OCI-M2 (cell line): Measurements from ENCODE around the gene BLNK.

Experiments
- DNase-seq: peaks from one replicate; lab custom pipeline; 2025; ENCODE audit not compliant: unreplicated experiment; lab: John Stamatoyannopoulos, UW

The BLNK gene

DNA sequence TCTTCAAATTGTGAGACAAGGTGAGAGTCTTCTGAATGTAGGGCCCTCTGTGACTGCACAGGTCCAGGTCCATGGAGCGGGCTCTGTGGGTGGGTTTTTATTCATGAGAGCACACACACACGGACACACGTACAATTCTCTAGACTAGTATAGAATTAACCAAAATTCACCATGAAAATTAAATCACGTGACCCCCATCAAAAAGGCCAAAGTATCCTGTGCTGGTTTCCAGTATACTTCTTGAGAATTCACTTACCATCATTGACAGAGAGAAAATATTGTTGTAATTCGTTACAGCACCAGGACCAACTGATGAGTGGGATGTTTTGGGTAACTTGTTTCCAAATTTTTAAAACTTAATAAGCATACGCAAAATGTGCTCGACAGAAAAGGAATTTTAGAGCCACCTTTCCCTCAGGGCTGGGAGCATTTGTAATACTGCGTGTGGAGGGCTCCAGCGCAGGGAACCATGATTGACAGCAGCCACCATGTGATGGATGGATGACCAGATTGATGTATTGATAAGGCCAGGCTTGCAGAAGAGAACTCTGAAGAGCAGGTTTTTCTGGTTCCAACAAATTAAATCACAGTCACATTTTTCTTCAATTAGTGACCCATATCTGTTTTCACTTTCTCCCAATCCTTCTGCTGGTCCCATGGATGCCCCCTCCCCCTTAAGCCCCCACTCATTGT lies 18.0 kb upstream of the BLNK start:
- no peak for DNase-seq

DNA sequence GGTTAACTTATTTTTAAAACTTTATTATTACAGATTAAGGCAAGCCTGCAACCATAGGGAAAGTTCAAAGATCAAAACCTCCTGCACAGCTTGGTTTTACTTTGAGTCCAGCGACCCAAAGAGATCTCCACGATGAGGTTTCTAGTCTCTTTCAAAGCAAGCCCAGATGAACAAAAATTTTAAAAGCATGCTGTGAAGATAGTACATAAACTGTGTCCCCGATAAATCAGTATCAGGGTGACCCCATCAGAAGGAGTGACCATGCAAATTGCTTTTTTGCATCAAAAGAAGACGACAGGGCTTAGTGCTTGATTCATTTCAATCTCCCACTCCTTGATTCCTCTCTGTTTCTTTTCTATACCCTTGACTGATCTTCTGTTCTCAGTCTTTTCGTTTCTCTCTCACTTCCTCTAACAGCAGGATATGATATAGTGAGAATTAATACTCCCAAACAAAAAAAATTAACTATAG lies 16.8 kb upstream of the BLNK start:
- no peak for DNase-seq

DNA sequence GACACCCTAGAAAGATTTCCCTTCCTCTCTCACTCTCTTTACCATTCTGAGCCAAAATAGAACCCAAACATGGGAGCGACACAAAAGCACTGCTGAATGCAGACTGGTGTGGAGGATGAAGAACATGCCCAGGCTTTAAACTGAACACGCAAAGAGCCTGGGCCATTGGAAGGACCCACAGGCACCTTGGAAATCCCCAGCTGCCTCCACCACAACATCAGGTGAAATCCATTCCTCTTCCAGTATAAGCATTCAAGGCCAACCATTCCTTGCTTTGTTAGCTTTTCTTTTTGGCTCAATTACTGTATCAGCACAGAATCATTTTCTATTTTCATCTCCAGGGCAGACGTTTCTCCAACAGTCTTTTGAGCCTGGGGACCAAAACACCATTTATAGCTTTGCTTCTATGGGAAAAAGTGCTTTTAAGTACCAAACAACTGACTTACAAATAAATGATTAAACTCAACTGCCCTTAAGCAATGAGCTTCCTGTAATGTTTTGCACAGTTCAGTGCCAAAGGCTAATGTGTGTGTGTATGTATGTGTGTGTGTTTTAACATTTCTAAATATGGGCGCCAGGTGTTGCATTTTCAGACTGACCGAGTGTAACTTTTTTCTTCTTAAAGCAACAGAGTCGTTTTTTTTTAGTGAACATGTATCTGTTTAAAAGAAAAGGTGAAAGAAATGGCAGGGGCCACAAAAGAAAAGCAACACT lies 16.2 kb upstream of the BLNK start:
- no peak for DNase-seq

DNA sequence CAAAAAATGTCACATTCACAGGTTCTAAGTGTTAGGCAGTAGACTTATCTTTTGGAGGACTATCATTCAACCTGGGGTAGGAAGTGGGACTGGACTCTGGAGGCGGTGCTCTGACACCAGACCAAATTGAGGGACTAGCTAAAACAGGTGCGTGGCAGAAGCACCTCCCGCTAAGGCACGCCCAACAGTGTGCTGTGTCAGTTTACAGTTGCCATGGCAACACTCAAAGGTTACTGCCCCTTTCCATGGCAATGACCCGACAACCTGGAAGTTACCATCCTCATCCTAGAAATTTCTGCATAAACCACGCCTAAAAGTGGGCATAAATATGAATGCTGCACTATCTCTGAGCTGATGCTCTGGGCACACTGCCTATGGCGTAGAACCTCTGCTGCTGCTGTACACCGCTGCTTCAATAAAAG lies 14.0 kb upstream of the BLNK start:
- DNase-seq: no peak

DNA sequence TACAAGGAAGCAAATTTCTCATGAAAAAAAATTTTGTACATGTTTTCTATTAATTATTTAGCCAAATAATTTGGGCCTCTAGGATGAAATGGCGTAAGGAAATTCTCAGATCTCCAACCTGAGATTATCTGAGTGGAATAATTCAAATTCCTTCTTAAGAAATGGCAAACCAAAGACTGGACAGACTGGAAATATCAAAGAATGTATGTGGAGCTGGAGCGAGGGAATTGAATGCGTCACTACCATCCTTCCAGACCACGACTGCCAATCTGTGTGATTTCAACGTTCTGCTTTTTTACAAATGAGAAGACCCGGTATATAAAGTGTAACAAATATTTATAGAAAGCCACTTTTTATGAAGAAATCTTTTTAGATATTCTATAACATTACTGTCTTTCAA lies 12.4 kb upstream of the BLNK start:
- no peak for DNase-seq

DNA sequence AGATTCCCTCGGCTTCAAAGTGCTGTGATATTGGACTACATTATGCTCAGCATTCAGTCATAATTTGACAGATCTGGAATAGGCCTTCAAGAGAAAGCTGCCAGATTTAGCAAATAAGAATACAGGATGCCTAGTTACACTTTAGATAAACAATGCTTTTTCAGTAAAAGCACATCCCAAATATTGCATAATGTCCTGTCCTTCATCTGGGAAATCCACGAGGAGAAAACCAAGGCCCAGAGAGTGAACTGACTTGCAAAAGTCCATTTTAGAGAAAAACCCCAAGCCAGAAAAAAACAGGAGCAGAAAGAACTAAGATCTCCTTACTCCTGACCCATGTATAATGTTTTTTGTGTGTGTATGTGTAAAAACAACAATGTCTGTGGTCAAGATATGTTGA lies 12.0 kb upstream of the BLNK start:
- DNase-seq: no peak

DNA sequence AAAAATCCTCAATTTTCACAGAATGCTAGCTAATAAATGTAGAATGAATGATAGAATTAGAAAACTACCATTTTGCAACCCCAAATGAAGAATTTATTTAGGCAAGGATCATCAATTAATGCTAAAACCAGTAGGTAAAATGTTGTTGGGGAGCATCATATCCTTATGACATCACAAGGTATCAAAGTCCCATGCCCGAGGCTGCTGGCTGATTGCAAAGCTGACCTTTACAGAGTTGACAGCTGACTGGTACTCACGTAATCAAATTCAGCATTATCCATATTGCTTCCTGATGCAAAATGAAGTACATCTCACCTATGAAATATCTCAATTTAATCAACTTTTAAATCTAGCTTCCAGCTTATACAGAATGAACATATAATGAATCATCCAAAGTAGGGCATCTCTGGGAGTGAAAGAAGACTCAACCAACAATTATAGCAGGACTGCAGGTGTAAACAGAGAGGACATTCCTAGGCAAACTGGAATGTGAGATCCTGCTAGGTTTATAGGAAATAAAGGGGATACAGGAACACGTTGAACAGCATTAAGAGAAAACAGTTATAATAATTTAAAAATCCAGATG lies 10.2 kb upstream of the BLNK start:
- no peak for DNase-seq

DNA sequence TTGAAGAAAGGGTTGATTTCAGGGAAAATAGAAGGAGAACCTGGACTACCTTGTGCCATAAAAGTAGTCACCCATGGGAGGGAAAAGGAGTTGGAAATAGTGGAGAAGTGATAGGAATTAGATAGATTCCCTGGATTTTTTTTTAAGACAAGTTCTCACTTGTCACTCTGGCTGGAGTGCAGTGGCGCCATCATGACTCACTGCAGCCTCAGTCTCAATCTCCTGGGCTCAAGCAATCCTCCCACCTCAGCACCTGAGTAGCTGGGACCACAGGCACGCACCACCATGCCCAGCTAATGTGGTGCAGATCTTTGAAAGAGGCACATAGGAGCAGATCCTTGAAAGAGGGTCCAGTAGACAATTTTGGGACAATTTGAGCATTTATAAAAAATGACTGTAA lies 9.5 kb upstream of the BLNK start:
- DNase-seq: no peak

DNA sequence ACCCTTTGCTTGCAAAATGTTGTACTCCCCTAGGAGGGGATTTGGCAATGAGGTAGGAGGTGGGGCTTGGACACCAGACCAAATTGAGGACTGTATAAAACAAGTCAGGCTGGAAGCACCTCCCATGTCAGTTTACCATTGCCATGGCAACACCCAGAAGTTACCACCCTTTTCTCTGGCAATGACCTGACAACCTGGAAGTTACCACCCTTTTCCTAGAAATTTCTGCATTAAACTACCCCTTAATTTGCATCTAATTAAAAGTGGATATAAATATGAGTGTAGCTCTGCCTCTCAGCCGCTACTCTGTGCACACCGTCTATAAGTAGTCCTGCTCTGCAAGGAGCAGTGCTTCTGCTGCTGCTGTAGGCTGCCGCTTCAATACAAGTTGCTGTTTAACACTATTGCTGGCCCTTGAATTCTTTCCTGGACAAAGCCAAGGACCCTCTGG lies 7.8 kb upstream of the BLNK start:
- DNase-seq: no peak

DNA sequence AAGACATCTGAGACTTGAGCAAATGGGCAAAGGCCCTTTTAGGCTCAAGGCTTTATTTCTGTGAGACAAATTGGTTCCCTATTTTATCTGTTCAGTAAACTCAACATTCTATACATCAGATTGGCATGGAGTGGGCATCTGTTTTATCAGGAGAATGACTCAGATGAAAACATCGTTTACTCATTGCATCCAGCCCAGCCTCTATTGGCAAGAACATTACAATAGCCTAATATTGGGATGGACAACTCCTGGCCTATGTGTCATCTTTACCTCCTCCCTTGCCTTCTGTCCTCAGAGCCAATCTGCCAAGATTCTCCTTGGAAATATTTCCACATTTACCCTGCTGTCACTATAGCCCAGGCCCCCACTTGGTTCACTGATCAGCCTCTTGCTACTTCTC lies 5.5 kb upstream of the BLNK start:
- no peak for DNase-seq

DNA sequence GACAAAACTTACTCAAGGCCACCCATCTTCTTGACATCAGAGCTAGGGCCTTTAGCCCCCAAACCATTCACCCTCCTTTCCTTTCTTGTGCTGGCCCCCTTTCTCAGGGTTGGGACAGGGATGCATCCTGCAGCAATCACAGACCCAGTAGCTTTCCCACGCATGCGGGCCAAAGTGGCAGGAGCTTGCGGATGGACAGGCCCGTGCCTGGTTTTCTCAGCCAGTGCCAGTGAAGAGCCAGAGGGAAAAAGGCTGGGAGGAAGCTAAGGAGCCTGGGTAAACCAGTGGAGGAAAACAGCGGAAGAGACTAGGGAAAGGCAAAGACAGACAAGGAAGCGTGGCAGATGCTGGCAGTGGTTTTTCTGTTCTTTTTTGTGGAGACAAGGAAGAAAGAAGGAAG lies 5.1 kb upstream of the BLNK start:
- DNase-seq: no peak

DNA sequence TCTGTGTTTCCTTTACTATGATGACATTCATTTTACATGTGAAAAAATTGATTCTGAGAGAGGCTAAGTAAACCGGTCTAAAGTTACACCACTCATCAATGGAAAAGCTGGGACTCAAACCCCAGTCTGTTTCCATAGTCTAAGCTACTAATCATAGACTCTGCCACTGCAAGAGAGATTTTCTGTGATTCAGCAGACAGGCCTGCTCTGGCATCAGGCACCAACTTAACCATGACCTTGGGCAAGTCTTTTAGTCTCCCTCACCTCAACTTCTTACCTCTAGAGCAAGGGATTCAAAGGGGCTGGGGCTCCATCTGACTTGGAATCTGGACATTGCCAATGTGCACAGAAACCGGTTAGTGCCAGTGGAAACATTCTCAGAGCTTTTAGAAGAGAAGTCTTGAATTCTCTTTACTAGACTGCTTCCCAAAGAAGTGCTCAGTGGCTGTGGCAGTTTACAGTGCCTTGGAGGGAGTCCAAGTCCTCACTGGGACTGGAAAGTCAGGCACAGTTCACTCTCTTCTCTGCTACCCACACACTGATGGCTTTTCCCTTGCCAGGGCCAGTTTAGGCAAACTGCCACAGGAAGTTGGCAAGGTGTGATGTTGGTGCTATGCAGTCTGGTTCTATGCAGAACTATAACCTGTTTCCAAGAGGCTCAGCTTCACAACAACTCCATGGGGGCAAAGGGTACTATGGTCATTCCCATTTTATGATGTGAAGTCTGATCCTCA lies 4.5 kb upstream of the BLNK start:
- DNase-seq: no peak

DNA sequence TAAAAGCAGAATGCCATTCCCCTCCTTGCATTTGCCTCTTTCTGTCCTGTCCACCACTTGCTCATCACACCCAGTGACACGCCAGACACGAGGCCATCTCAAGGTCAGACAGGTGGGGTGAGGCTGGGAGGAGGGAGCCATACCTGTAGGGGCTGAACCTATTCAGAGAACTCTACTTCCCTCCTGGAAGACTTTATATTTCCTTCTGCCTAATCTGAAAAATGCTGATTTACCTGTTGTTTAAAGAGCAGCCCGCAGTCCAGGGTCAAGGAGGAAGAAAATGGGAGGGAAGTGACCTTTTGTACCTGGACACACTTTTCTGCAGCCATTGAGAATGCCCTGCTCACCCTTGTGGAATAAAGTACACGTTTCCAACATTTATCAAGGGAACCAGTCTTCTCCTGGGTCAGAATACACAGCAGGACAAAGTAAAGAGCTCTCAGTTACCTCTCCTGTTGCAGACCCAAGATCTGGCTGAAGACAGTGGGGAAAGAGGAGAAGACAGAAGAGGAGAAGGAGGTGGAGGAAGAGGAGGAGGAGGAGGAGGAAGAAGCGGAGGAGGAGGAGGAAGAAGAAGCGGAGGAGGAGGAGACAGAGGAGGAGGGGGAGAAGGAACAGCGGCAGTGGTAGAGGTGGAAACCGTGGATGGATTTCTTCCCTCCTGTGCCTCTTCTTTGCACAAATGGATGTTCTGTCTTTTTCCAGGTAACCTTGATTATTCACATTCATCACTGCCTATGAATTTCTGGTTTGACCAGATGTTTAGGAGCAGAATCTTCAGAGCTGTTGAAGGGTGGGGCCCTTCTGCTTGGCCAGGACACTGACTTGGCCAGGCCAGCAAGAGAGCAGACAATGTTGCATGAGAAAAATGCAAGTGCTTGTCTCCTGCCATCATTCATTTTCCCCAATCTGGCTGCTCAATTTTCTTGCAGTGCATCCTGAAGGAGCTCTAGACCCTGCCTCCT lies 1.2 kb upstream of the BLNK start:
- DNase-seq: no peak

DNA sequence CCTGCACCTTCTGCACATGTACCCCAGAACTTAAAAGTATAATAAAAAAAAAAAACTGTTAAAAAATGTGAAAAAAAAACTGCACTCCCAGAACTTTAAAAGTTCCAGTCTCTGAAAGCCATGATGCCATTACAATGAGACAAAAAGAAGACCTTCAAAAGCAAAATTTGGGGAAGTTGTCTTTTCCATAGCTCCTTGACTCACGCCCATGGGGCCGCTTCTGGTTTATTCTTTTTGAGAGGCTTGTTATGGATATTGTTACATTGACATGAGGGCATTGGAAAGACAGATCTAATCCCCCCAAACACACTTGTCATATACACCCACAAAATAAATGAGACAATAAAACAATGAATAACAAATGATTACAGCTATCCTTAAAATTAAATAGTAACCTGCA lies 798 bp downstream of the BLNK start:
- DNase-seq: no peak

DNA sequence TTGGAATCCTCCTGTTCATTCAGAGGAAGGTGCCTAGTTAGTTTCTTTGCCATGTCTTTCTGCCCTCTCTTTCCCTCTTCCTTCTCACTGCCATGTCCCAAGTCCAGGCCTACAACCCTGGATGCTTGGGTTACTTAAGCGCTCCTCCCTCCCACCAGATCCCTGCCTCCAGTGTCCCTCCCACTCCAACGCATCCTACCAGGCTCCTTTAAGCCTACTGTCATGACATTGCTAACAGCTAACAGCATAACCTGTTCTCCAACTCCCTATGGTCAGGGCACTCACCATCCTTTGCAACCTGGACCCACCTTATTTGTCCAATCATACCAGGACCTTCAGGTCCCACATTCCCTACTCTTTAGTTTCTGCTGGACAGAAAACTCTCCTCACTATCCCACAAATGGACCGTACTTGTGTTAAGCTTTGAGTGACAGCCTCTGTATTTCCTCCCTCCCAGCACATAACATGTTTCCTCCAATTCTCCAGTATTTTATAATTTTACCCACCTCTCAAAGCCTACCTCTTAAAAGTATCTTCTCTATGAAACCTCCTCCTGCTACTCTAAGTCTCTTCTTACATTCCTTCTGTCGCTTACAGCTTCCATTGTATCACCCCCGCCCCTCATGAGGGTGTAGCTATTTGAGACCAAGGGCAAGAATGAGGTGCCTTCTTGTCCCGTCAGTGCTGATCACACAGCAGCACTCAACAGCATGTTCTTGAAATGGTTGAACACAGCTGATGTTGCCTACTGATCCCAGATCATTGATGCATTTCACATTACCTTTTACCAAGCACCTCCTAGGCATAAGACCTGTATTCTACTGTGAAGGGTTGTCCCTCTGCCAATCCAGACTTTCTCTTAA lies 1.7 kb downstream of the BLNK start:
- no peak for DNase-seq

DNA sequence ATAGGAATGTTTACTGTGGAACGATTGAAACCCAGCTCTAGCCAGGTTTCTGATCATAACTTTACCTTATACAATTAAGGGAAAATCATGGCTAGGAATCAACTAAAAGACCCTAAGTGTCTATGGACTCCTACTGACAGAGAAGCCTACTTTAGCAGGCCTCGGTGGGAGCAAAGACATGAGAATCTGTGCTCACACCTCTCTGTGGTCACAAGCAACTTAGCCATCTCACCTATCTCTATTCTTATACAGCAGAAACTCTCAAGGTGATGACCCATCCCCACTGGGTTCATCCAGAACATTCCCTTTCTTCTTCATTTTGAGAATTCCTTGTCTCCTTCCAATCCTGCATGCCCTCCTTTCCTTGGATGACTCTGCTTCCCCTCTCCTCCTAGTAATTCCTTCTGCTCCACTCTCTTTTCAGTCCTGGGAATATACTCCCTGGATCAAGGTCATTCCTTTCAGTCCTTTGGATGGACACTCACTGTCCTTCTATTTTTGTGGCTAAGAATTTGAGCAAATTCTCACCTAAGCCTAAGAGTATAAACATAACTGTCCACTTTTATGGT lies 2.9 kb downstream of the BLNK start:
- no peak for DNase-seq

DNA sequence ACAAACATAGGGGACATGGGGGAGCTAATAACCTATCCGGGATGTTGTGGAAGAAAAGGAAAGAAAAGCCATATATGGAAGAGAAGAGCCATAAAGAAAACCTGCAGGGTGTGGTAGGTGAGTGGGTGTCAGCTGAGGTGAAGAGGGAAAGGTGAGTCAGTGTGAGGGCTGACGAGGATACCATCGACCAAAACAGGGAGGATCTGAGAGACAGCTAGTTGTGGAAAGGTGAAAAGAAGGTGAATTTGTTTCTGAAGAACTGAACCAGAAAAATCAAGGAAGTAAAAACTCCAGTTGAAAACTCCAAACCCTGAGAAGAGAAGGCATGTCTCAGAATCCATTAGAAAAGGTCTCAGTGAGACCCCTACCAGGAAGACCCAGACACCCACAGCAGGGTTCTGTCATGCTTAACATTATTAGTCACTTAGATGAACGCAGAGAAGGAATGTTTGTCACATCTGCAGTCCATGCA lies 4.1 kb downstream of the BLNK start:
- DNase-seq: no peak

DNA sequence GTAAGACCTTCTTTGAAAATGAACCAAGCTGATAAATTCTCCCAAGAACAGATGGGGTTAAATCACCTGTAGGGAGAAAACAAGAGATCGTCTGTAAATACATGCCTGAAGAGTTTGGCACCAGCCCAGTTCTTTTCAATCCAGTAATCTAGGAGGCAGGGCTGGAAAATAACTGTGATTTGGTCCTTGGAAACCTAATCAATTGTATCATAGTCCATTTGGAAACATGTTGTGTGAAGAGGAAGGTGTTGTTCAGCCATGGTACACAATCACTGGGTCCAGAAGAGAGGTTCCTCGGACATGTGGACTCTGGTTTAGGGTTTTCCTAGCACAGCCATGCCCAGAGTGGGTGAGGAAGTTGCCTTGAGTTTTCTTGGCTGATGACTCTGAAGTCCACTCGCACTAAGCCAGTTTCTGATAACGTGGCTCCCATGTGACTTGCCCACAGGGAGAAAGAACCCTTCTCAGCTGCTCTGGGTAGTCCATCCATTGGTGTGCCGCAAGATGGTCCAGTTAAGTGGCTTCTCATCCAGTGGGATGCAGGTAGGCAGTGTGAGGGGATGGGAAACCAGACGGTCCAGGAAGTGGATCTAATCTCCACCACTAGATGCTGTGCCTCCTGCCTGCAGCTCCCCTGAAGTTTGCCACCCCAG lies 5.1 kb downstream of the BLNK start:
- no peak for DNase-seq

DNA sequence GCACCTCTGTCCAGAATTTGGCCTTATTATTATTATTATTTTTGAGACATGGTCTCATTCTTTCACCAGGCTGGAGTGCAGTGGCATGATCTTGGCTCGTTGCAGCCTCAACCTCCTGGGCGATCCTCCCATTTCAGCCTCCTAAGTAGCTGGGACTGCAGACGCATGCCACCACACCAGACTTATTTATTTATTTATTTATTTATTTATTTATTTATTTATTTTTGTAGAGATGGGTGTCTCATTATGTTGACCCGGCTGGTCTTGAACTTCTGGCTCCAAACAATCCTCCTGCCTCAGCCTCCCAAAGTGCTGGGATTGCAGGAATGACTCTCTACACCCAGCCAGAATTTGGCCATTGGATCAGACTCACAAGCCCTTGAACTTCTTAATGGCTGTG lies 6.4 kb downstream of the BLNK start:
- DNase-seq: no peak
